Heart left ventricle (tissue), 16 donors: ENCODE measurements around the gene SUSD1. TPM values are rescaled to one million over a fixed set of nuclear protein-coding genes. Genes with fewer than 3 reads are reported as not detected.

Experiments
- ATAC-seq, 4 donors: fragments of 200-7000 bp; cut with Tn5 transposase; one replicate each; pipeline ENCODE4 v1.9.1; 2020 to 2022; ENCODE audit warnings: moderate library complexity in 4 of 4, mild to moderate bottlenecking in 3 of 4, moderate number of reproducible peaks in 1 of 4
- DNase-seq, 5 donors: peaks; one replicate each; pipeline ENCODE4 v3.0.0-alpha.2; 2020
- H3K27ac ChIP-seq, 12 donors: fragments of 200-600 bp; sonication (generic) in 4 of 12; one replicate each; pipeline versions ENCODE4 v1.5.0 to v1.8.0; 2016 to 2022; ENCODE audit warnings: mild to moderate bottlenecking in 2 of 12
- H3K27me3 ChIP-seq, 9 donors: fragments of 200-600 bp; sonication (generic) in 2 of 9; one replicate each; pipeline versions ENCODE4 v1.5.1 to v1.8.0; 2016 to 2022; ENCODE audit warnings: mild to moderate bottlenecking in 3 of 9
- H3K36me3 ChIP-seq, 9 donors: fragments of 200-600 bp; sonication (generic) in 2 of 9; one replicate each; pipeline versions ENCODE4 v1.5.0 to v1.8.0; 2018 to 2022; ENCODE audit warnings: mild to moderate bottlenecking in 2 of 9
- H3K4me1 ChIP-seq, 12 donors: fragments of 200-600 bp; sonication (generic) in 4 of 12; one replicate each; pipeline versions ENCODE4 v1.5.0 to v1.8.0; 2016 to 2022; ENCODE audit warnings: mild to moderate bottlenecking in 3 of 12
- H3K4me3 ChIP-seq, 12 donors: fragments of 200-600 bp; sonication (generic) in 4 of 12; one replicate each; pipeline versions ENCODE4 v1.5.0 to v1.8.0; 2017 to 2022; ENCODE audit warnings: mild to moderate bottlenecking in 9 of 12, moderate library complexity in 4 of 12
- H3K9me3 ChIP-seq, 12 donors: fragments of 200-600 bp; sonication (generic) in 4 of 12; one replicate each; pipeline versions ENCODE4 v1.5.0 to v1.8.0; 2016 to 2022; ENCODE audit warnings: mild to moderate bottlenecking in 1 of 12
- POLR2A ChIP-seq, 2 donors: fragments of 450-650 bp; IDR thresholded peaks; one replicate each; pipeline ENCODE4 v1.6.1; 2017; ENCODE audit warnings: antibody characterized with exemption in 2 of 2, mild to moderate bottlenecking in 2 of 2, moderate library complexity in 2 of 2
- WGBS, 4 donors: extraction: QIAGEN DNeasy Blood & Tissue Kit in 2 of 4; methylation state at CpG; one replicate each; pipeline versions ENCODE4 v1.1.5 to v1.1.7; 2013 to 2018; 5-methylcytosine and 5-hydroxymethylcytosine counted together
- intact Hi-C, 10 donors: fragments of 100-400 bp; cut with DNase I; formaldehyde crosslinking; loops; one replicate each; pipeline versions ENCODE4 v1.11.1 to v1.14.2; 2022
- polyA plus RNA-seq, 2 donors: library from polyadenylated mRNA; stranded (reverse); fragments of 200-250 nt; gene quantifications; one replicate each; pipeline ENCODE4 v1.2.3, GENCODE V29; 2013
- total RNA-seq, 9 donors: library from RNA; depleted of rRNA in 2 of 9; stranded (reverse); fragments of >200 nt in 2 of 9; fragmentation: NEBNext Ultra II Directional in 3 of 9; extraction: Animal tissue kit (Norgen Biotek cat#: 25700) in 3 of 9; gene quantifications; one replicate each; pipeline versions ENCODE4 v1.1.0 to v1.2.4, GENCODE V29; 2016 to 2023
- TF ChIP-seq, protein P1 (sequence below), 12 donors: fragments of 200-600 bp; sonication (generic) in 4 of 12; IDR thresholded peaks; one replicate each; pipeline versions ENCODE4 v1.5.0 to v1.8.0; 2018 to 2022; ENCODE audit warnings: antibody characterized with exemption in 12 of 12, mild to moderate bottlenecking in 5 of 12
- donor health status: ischemic (EF 13 %, LVEDD 7.1; RV severe dilation, severe dysfunction).
- donor health status: healthy with polysubstance abuse.
- donor health status: DM: no; HTN: yes; CAD: no.
- donor health status: DM: no; HTN: no; CAD: no.
- donor health status: ischemic (EF 25% LVEDD 6.9; RV normal size, moderate dysfunction).
- donor health status: ischemic (EF 25% LVEDD 5.7; RV mildly dilated, moderate dysfunction).
- donor health status: healthy.
- donor health status: DM: yes; HTN: yes; CAD: no.
- donor health status: ischemic (EF 35%, LVEDD 5.7; RV mildly dilated, moderate dysfunction).
- donor health status: nonischemic (EF 11% LVEDD 7.7; RV severe dilation, severe dysfunction).
- donor health status: DM: yes; HTN: yes; CAD: no.
- donor health status: PGD.
- donor health status: ischemic (EF 29% LVEDD 5.4; RV normal size, mild dysfunction).
- donor health status: nonischemic (EF 23%, LVEDD 6.1; RV moderate dilation, normal function).

SUSD1 gene
- total and polyA plus RNA-seq, 11 donors: 1.0 to 22.7 (median 6.0) TPM

DNA sequence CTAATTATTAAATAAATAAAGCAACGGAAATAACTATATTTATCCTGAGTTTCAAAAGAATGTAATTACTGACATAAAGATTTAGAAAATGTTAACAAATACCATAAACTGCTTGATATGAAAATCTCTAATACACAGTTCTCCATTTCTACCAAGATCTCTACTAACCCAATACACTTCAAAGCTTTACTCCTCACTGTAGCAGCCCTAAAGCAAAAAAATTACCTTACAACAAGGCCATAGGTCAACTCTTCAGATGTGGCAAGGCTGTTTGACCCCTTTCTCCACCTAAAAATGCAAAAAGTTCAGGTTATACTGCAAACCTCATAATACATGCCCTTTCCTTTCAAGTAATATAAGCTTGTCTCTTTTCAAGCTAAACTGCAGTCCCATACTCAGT is 181.8 kb downstream of the SUSD1 start:
- no peak for ATAC-seq

DNA sequence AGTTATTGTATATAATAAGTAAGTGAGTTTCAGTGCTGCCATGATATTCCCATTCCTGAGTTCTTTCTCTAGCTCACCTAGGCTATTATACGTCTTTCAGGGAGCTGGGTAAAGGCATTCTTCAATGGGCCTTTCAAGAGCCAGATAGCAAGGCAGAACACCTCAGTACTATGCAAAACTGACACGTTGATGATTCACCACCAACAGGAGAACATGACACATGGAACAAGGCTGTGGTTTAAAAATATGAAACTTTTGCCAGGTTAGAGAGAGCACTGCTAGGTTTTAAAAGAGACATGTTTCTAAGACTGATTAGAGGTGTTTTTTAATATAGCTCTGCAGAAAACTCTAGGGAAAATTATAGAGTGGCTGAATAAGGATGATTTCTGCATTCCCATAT is 182.6 kb downstream of the SUSD1 start:
- ATAC-seq: peak in 1 of 4 donors; percentile 31
- TF ChIP-seq POLR2A (IDR thresholded peaks at IDR 0.05): no peak
- TF ChIP-seq, protein P1, sequence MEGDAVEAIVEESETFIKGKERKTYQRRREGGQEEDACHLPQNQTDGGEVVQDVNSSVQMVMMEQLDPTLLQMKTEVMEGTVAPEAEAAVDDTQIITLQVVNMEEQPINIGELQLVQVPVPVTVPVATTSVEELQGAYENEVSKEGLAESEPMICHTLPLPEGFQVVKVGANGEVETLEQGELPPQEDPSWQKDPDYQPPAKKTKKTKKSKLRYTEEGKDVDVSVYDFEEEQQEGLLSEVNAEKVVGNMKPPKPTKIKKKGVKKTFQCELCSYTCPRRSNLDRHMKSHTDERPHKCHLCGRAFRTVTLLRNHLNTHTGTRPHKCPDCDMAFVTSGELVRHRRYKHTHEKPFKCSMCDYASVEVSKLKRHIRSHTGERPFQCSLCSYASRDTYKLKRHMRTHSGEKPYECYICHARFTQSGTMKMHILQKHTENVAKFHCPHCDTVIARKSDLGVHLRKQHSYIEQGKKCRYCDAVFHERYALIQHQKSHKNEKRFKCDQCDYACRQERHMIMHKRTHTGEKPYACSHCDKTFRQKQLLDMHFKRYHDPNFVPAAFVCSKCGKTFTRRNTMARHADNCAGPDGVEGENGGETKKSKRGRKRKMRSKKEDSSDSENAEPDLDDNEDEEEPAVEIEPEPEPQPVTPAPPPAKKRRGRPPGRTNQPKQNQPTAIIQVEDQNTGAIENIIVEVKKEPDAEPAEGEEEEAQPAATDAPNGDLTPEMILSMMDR (IDR thresholded peaks at IDR 0.05): no peak
- H3K27me3 ChIP-seq: no peaks in the 10 kb centered on the region
- DNase-seq: no peak
- peaks cover 0 to 18% (median 5%) of the 10 kb centered on the region in 12 donors for H3K9me3 ChIP-seq
- no peak overlapping the region for H3K27ac ChIP-seq
- intact Hi-C loops: no loop called here
- no peak overlapping the region for H3K4me3 ChIP-seq
- WGBS, 4 donors: 58 to 74% (median 72%) methylated on average over 2 of the region's 2 CpGs
- no peaks in the 10 kb centered on the region for H3K36me3 ChIP-seq
- peaks cover 0 to 11% (median 0%) of the 10 kb centered on the region in 12 donors for H3K4me1 ChIP-seq

More for the DNA sequence above, 181.8 kb downstream of the SUSD1 start:
- H3K27ac ChIP-seq: no peak overlapping the region
- TF ChIP-seq, protein P1 (IDR thresholded peaks at IDR 0.05): no peak
- TF ChIP-seq POLR2A (IDR thresholded peaks at IDR 0.05): no peak
- peaks cover 0 to 18% (median 5%) of the 10 kb centered on the region in 12 donors for H3K9me3 ChIP-seq
- no peak overlapping the region for H3K4me3 ChIP-seq
- 69 to 80% (median 72%) methylated on average over 1 of the region's 1 CpG for WGBS, 4 donors
- H3K27me3 ChIP-seq: no peaks in the 10 kb centered on the region
- no peak for DNase-seq
- intact Hi-C loops: no loop called here
- peaks cover 0 to 11% (median 0%) of the 10 kb centered on the region in 12 donors for H3K4me1 ChIP-seq
- no peaks in the 10 kb centered on the region for H3K36me3 ChIP-seq

DNA sequence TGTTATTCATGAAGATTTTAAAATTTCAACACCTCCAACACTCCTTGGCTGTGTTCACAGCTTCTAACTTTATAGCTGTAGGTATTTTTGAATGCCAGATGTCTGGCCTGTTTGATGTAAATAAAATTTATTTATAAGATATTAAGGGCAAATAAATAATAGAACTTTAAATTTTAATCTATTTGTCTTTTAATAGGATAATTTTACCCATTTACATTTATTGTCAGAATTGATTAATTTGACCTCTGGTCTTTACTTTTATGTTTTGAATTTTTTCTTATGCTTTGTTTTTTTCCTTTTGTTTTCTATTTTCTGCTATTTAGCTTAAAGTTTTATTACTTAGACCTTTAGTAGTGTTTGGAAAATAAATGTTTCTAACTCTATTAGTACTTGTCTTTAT is 183.9 kb downstream of the SUSD1 start:
- TF ChIP-seq POLR2A (IDR thresholded peaks at IDR 0.05): no peak
- TF ChIP-seq, protein P1 (IDR thresholded peaks at IDR 0.05): no peak
- Histone ChIP-seq H3K9me3 (peaks cover 0 to 18% (median 5%) of the 10 kb centered on the region in 12 donors), H3K4me3 (no peak overlapping the region), H3K27me3 (no peaks in the 10 kb centered on the region), H3K4me1 (peaks cover 0 to 22% (median 0%) of the 10 kb centered on the region in 12 donors), H3K36me3 (no peaks in the 10 kb centered on the region), H3K27ac (no peak overlapping the region)
- ATAC-seq: no peak
- no peak for DNase-seq
- intact Hi-C loops: no loop called here

Other genes with a start within 250 kb of the SUSD1 start
- 10 to 100 TPM in 7 of 9 donors, 1 to 10 TPM in 2; 9.8 to 49.0 (median 17.7) TPM for gene PTBP3, start 158.3 kb upstream of the SUSD1 start, total RNA-seq
- gene PTBP3, start 158.3 kb upstream of the SUSD1 start, polyA plus RNA-seq: 1 to 10 TPM; 2.8 to 6.7 TPM
- gene HSDL2, start 204.8 kb upstream of the SUSD1 start, total RNA-seq: 100 to 1,000 TPM; 112 to 241 (median 181) TPM
- 100 to 1,000 TPM in 1 of 2 donors, 10 to 100 TPM in 1; 54.0 to 146 TPM for gene HSDL2, start 204.8 kb upstream of the SUSD1 start, polyA plus RNA-seq